ENCODE data around the gene LCN12.

Gene LCN12

GRCh38 chr9:136958898-136959850 is 7.1 kb downstream of the LCN12 start:
- DNase-seq (ENCODE audit: low read depth) = no peak

- DNase-seq (ENCODE audit: low read depth) = no peak
Measured at GRCh38 chr9:136960212-136960937, 8.3 kb downstream of the LCN12 start.

- no peak for DNase-seq (ENCODE audit: low read depth)
Measured at GRCh38 chr9:136960938-136961275, 8.8 kb downstream of the LCN12 start.

GRCh38 chr9:136961279-136962065 is 9.4 kb downstream of the LCN12 start:
- no peak for DNase-seq (ENCODE audit: low read depth)

- no peak for DNase-seq (ENCODE audit: low read depth)
Measured at GRCh38 chr9:136962163-136962562, 10.1 kb downstream of the LCN12 start.

GRCh38 chr9:136962701-136963248 is 10.7 kb downstream of the LCN12 start:
- no peak for DNase-seq (ENCODE audit: low read depth)

- DNase-seq (ENCODE audit: low read depth) = no peak
Measured at GRCh38 chr9:136963341-136963740, 11.3 kb downstream of the LCN12 start.

GRCh38 chr9:136963751-136964150 is 11.7 kb downstream of the LCN12 start:
- DNase-seq (ENCODE audit: low read depth) = no peak

GRCh38 chr9:136964171-136964689 is 12.2 kb downstream of the LCN12 start:
- no peak for DNase-seq (ENCODE audit: low read depth)

- no peak for DNase-seq (ENCODE audit: low read depth)
Measured at GRCh38 chr9:136964833-136965422, 12.9 kb downstream of the LCN12 start.

- no peak for DNase-seq (ENCODE audit: low read depth)
Measured at GRCh38 chr9:136965771-136966484, 13.9 kb downstream of the LCN12 start.

- no peak for DNase-seq (ENCODE audit: low read depth)
Measured at GRCh38 chr9:136968333-136969127, 16.5 kb downstream of the LCN12 start.

GRCh38 chr9:136969150-136969549 is 17.1 kb downstream of the LCN12 start:
- DNase-seq (ENCODE audit: low read depth) = no peak

GRCh38 chr9:136969774-136970173 is 17.7 kb downstream of the LCN12 start:
- DNase-seq (ENCODE audit: low read depth) = no peak

GRCh38 chr9:136970361-136970760 is 18.3 kb downstream of the LCN12 start:
- no peak for DNase-seq (ENCODE audit: low read depth)

- DNase-seq (ENCODE audit: low read depth) = no peak
Measured at GRCh38 chr9:136971746-136972145, 19.7 kb downstream of the LCN12 start.

- no peak for DNase-seq (ENCODE audit: low read depth)
Measured at GRCh38 chr9:136972335-136972734, 20.3 kb downstream of the LCN12 start.

GRCh38 chr9:136972743-136973142 is 20.7 kb downstream of the LCN12 start:
- DNase-seq (ENCODE audit: low read depth) = no peak

- DNase-seq (ENCODE audit: low read depth) = no peak
Measured at GRCh38 chr9:136973618-136974617, 21.8 kb downstream of the LCN12 start.
